ENCODE data around the gene ZNRF3. TPM values are rescaled to one million over a fixed set of nuclear protein-coding genes. Genes with fewer than 3 reads are reported as not detected.

ZNRF3 gene
- total and polyA plus RNA-seq, 7 donors, result 2.2 to 8.5 (median 4.9) TPM

GRCh38 chr22:28903729-28904128 is 20.4 kb downstream of the ZNRF3 start:
- TF ChIP-seq CTCF (IDR thresholded peaks at IDR 0.05), result no peak
- H3K4me1 ChIP-seq, result peaks cover 56% of the 10 kb centered on the region

GRCh38 chr22:28904211-28904896 is 21.0 kb downstream of the ZNRF3 start:
- Histone ChIP-seq H3K27ac (peak overlapping the region; percentile 26), H3K36me3 (ENCODE audit: insufficient read depth in 1 of 2, low read depth in 1 of 2) (no peaks in the 10 kb centered on the region), H3K9me3 (no peaks in the 10 kb centered on the region), H3K27me3 (ENCODE audit: insufficient read depth in 3 of 3, low read length in 2 of 3) (no peaks in the 10 kb centered on the region), H3K4me1 (peaks cover 56% of the 10 kb centered on the region), H3K4me3 (no peak overlapping the region)
- DNase-seq (no peak), ATAC-seq (peak in 1 of 4 donors; percentile 40)
- intact Hi-C loops (cut with DNase I), result no loop called here
- 37 to 54% (median 41%) methylated on average over 7 of the region's 7 CpGs for WGBS, 3 donors
- no peak for TF ChIP-seq CTCF (IDR thresholded peaks at IDR 0.05)

More at GRCh38 chr22:28903729-28904128, 20.4 kb downstream of the ZNRF3 start:
- peak overlapping the region; percentile 26 for H3K27ac ChIP-seq
- WGBS, 3 donors, result 62 to 85% (median 70%) methylated on average over 6 of the region's 6 CpGs
- no peaks in the 10 kb centered on the region for H3K27me3 ChIP-seq (ENCODE audit: insufficient read depth in 3 of 3, low read length in 2 of 3)
- ATAC-seq, result peak in 3 of 4 donors; percentile 47 to 59 (median 48)
- DNase-seq, result no peak
- no peak overlapping the region for H3K4me3 ChIP-seq
- H3K36me3 ChIP-seq (ENCODE audit: insufficient read depth in 1 of 2, low read depth in 1 of 2), result no peaks in the 10 kb centered on the region
- intact Hi-C loops (cut with DNase I), result no loop called here
- no peaks in the 10 kb centered on the region for H3K9me3 ChIP-seq

- Histone ChIP-seq H3K4me3 (no peak overlapping the region), H3K4me1 (peaks cover 55% of the 10 kb centered on the region), H3K27ac (no peak overlapping the region), H3K9me3 (no peaks in the 10 kb centered on the region), H3K36me3 (ENCODE audit: insufficient read depth in 1 of 2, low read depth in 1 of 2) (no peaks in the 10 kb centered on the region), H3K27me3 (ENCODE audit: insufficient read depth in 3 of 3, low read length in 2 of 3) (no peaks in the 10 kb centered on the region)
- intact Hi-C loops (cut with DNase I), result loop anchor here in 1 of 2 donors (5.0 kb wide), 1 partner anchor 47 kb away; no protein-coding TSS in a partner anchor
- ATAC-seq (no peak), DNase-seq (no peak)
- no peak for TF ChIP-seq CTCF (IDR thresholded peaks at IDR 0.05)
Observed at GRCh38 chr22:28905256-28905832, 22.0 kb downstream of the ZNRF3 start.

GRCh38 chr22:28906312-28906711 is 22.9 kb downstream of the ZNRF3 start:
- Histone ChIP-seq H3K27me3 (ENCODE audit: insufficient read depth in 3 of 3, low read length in 2 of 3) (no peaks in the 10 kb centered on the region), H3K9me3 (no peaks in the 10 kb centered on the region), H3K36me3 (ENCODE audit: insufficient read depth in 1 of 2, low read depth in 1 of 2) (no peaks in the 10 kb centered on the region), H3K27ac (no peak overlapping the region), H3K4me3 (no peak overlapping the region), H3K4me1 (peaks cover 57% of the 10 kb centered on the region)
- intact Hi-C loops (cut with DNase I), result loop anchor here in 1 of 2 donors (5.0 kb wide), 1 partner anchor 46 kb away; no protein-coding TSS in a partner anchor
- WGBS, 3 donors, result 95 to 97% (median 95%) methylated on average over 2 of the region's 2 CpGs
- no peak for TF ChIP-seq CTCF (IDR thresholded peaks at IDR 0.05)
- no peak for DNase-seq
- no peak for ATAC-seq
